Mesenchymal stem cell (in vitro differentiated cells and primary cell): ENCODE data around the gene NOB1.

Experiments used
- DNase-seq: peaks from one replicate; pipeline ENCODE4 v3.0.0-alpha.2; 2013
- H2AFZ ChIP-seq: one replicate; pipeline ENCODE4 v1.6.1; 2013; ENCODE audit warnings: low read depth, mild to moderate bottlenecking, control low read depth, inconsistent platforms, low read length, moderate library complexity
- H2AK5ac ChIP-seq: 2 replicates; pipeline ENCODE4 v1.6.1; 2013; ENCODE audit warnings: low read length, moderate library complexity, mild to moderate bottlenecking, inconsistent platforms; ENCODE audit not compliant: severe bottlenecking
- H2BK120ac ChIP-seq: one replicate; pipeline ENCODE4 v1.6.1; 2013; ENCODE audit warnings: low read depth, mild to moderate bottlenecking, inconsistent platforms, low read length, moderate library complexity
- H2BK12ac ChIP-seq, 2 experiments: one replicate each; pipeline ENCODE4 v1.6.1; 2013; ENCODE audit warnings: inconsistent platforms in 2 of 2, low read length in 2 of 2, mild to moderate bottlenecking in 2 of 2, moderate library complexity in 2 of 2, control low read depth in 1 of 2
- H2BK15ac ChIP-seq: one replicate; pipeline ENCODE4 v1.6.1; 2013; ENCODE audit warnings: mild to moderate bottlenecking, low read depth, inconsistent platforms; ENCODE audit not compliant: poor library complexity, severe bottlenecking
- H2BK5ac ChIP-seq: 2 replicates; pipeline ENCODE4 v1.6.1; 2013; ENCODE audit warnings: low read depth, mild to moderate bottlenecking, low read length, control low read depth, inconsistent platforms; ENCODE audit not compliant: poor library complexity, severe bottlenecking
- H3K14ac ChIP-seq, 2 experiments: one replicate each; pipeline ENCODE4 v1.6.1; 2013; ENCODE audit warnings: inconsistent platforms in 2 of 2, low read length in 2 of 2, control low read depth in 1 of 2, mild to moderate bottlenecking in 1 of 2, moderate library complexity in 1 of 2
- H3K18ac ChIP-seq, 2 experiments: one replicate each; pipeline ENCODE4 v1.6.1; 2013; ENCODE audit warnings: inconsistent platforms in 2 of 2, low read length in 2 of 2, control low read depth in 1 of 2, low read depth in 1 of 2, mild to moderate bottlenecking in 1 of 2
- H3K23ac ChIP-seq, 2 experiments: one replicate each; pipeline ENCODE4 v1.6.1; 2013; ENCODE audit warnings: inconsistent platforms in 2 of 2, low read length in 2 of 2, mild to moderate bottlenecking in 2 of 2, moderate library complexity in 2 of 2, control low read depth in 1 of 2
- H3K27ac ChIP-seq: 2 replicates; pipeline ENCODE4 v1.5.1; 2013; ENCODE audit warnings: mild to moderate bottlenecking, moderate library complexity, low read length, control low read depth, inconsistent platforms; ENCODE audit not compliant: poor library complexity, severe bottlenecking
- H3K27me3 ChIP-seq, 2 experiments: 2 replicates each; pipeline versions ENCODE4 v1.6.1 to v1.7.0; 2013; ENCODE audit warnings: low read length in 2 of 2, mild to moderate bottlenecking in 2 of 2, moderate library complexity in 2 of 2, control low read depth in 1 of 2, inconsistent platforms in 1 of 2; ENCODE audit not compliant: control insufficient read depth in 1 of 2, insufficient read depth in 1 of 2
- H3K36me3 ChIP-seq, 2 experiments: 2 replicates each; pipeline versions ENCODE4 v1.6.1 to v1.7.0; 2013; ENCODE audit warnings: low read length in 2 of 2, control low read depth in 1 of 2, inconsistent platforms in 1 of 2, low read depth in 1 of 2, mild to moderate bottlenecking in 1 of 2; ENCODE audit not compliant: insufficient read depth in 2 of 2, control insufficient read depth in 1 of 2
- H3K4ac ChIP-seq, 2 experiments: one replicate each; pipeline ENCODE4 v1.6.1; 2013; ENCODE audit warnings: inconsistent platforms in 2 of 2, low read length in 2 of 2, mild to moderate bottlenecking in 2 of 2, moderate library complexity in 2 of 2, control low read depth in 1 of 2, low read depth in 1 of 2
- H3K4me1 ChIP-seq: 2 replicates; pipeline ENCODE4 v1.6.1; 2013; ENCODE audit warnings: low read depth, low read length, control low read depth; ENCODE audit not compliant: control insufficient read depth, insufficient read depth
- H3K4me2 ChIP-seq: 2 replicates; pipeline ENCODE4 v1.6.1; 2013; ENCODE audit warnings: low read length, mild to moderate bottlenecking, inconsistent platforms; ENCODE audit not compliant: poor library complexity, severe bottlenecking
- H3K4me3 ChIP-seq, 2 experiments: 2 replicates each; pipeline versions ENCODE4 v1.5.1 to v1.7.0; 2013; ENCODE audit warnings: low read length in 2 of 2, mild to moderate bottlenecking in 2 of 2, control low read depth in 1 of 2, low read depth in 1 of 2; ENCODE audit not compliant: insufficient read depth in 1 of 2
- H3K79me1 ChIP-seq: replicated peaks from 2 replicates; pipeline ENCODE4 v1.6.1; 2013; ENCODE audit warnings: mild to moderate bottlenecking, control low read depth, low read length, inconsistent platforms; ENCODE audit not compliant: poor library complexity, severe bottlenecking
- H3K9ac ChIP-seq: 2 replicates; pipeline ENCODE4 v1.7.0; 2013; ENCODE audit warnings: mild to moderate bottlenecking, low read length, moderate library complexity
- H3K9me3 ChIP-seq: 2 replicates; pipeline ENCODE4 v1.7.0; 2013; ENCODE audit warnings: mild to moderate bottlenecking, low read length; ENCODE audit not compliant: control insufficient read depth
- H4K8ac ChIP-seq: one replicate; pipeline ENCODE4 v1.6.1; 2013; ENCODE audit warnings: inconsistent platforms, mild to moderate bottlenecking, low read length, moderate library complexity
- H4K91ac ChIP-seq: one replicate; pipeline ENCODE4 v1.6.1; 2013; ENCODE audit warnings: mild to moderate bottlenecking, low read length, inconsistent platforms
- WGBS: methylation state at CpG from one replicate; pipeline ENCODE4 v1.1.7; 2013; ENCODE audit warnings: mixed read lengths; 5-methylcytosine and 5-hydroxymethylcytosine counted together

The NOB1 gene

GRCh38 chr16:69725480-69726312 lies 29.0 kb downstream of the NOB1 start:
- Histone ChIP-seq H3K9me3 (no peaks in the 10 kb centered on the region), H4K8ac (peak overlapping the region; percentile 63), H2AFZ (no peak overlapping the region), H4K91ac (no peak overlapping the region), H3K4me3 (peak overlapping the region; percentile 55 to 92), H2BK120ac (no peak overlapping the region), H2AK5ac (no peak overlapping the region), H3K4ac (peak overlapping the region; percentile 17 to 22), H3K18ac (peak overlapping the region; percentile 75 to 92), H3K4me2 (peak overlapping the region; percentile 81), H3K27ac (peak overlapping the region; percentile 98), H2BK15ac (no peak overlapping the region), H3K36me3 (peaks cover 10 to 25% of the 10 kb centered on the region in 2 experiments), H3K27me3 (no peaks in the 10 kb centered on the region), H3K23ac (no peak overlapping the region), H3K4me1 (peaks cover 13% of the 10 kb centered on the region), H3K9ac (peak overlapping the region; percentile 94), H3K14ac (peak overlapping the region in 1 of 2 experiments; percentile 31), H3K79me1 (peaks cover 5% of the 10 kb centered on the region), H2BK12ac (no peak overlapping the region), H2BK5ac (no peak overlapping the region)
- WGBS, result 56% methylated on average over 31 of the region's 32 CpGs
- DNase-seq, result no peak

- Histone ChIP-seq H3K9me3 (no peaks in the 10 kb centered on the region), H3K4me1 (peaks cover 13% of the 10 kb centered on the region), H4K8ac (no peak overlapping the region), H3K79me1 (peaks cover 5% of the 10 kb centered on the region), H2BK12ac (peak overlapping the region in 1 of 2 experiments; percentile 25), H3K23ac (no peak overlapping the region), H2AFZ (no peak overlapping the region), H2BK120ac (no peak overlapping the region), H3K9ac (peak overlapping the region; percentile 94), H3K27me3 (no peaks in the 10 kb centered on the region), H3K27ac (peak overlapping the region; percentile 50), H4K91ac (no peak overlapping the region), H2BK5ac (no peak overlapping the region), H3K4me3 (peak overlapping the region in 1 of 2 experiments; percentile 92), H3K18ac (peak overlapping the region in 1 of 2 experiments; percentile 25), H3K4ac (no peak overlapping the region), H3K36me3 (peaks cover 10 to 30% of the 10 kb centered on the region in 2 experiments), H2BK15ac (no peak overlapping the region), H3K4me2 (peak overlapping the region; percentile 42), H2AK5ac (no peak overlapping the region), H3K14ac (no peak overlapping the region)
- WGBS, result 38% methylated on average over 6 of the region's 6 CpGs
- peak; percentile 60 for DNase-seq
These were observed 29.7 kb downstream of the NOB1 start for GRCh38 chr16:69724981-69725479.

GRCh38 chr16:69724414-69724873 lies 30.3 kb downstream of the NOB1 start:
- Histone ChIP-seq H3K4me1 (peaks cover 11% of the 10 kb centered on the region), H3K4me3 (peak overlapping the region in 1 of 2 experiments; percentile 92), H2BK120ac (no peak overlapping the region), H2BK5ac (no peak overlapping the region), H3K9me3 (no peaks in the 10 kb centered on the region), H3K4me2 (no peak overlapping the region), H3K27ac (no peak overlapping the region), H3K14ac (no peak overlapping the region), H3K23ac (no peak overlapping the region), H2BK12ac (no peak overlapping the region), H3K36me3 (peaks cover 14 to 34% of the 10 kb centered on the region in 2 experiments), H3K27me3 (no peaks in the 10 kb centered on the region), H2AK5ac (no peak overlapping the region), H4K8ac (no peak overlapping the region), H4K91ac (no peak overlapping the region), H3K4ac (no peak overlapping the region), H3K79me1 (peaks cover 5% of the 10 kb centered on the region), H3K9ac (peak overlapping the region; percentile 94), H2AFZ (no peak overlapping the region), H3K18ac (no peak overlapping the region), H2BK15ac (no peak overlapping the region)
- WGBS, result 88% methylated on average over 2 of the region's 2 CpGs
- no peak for DNase-seq

GRCh38 chr16:69721441-69721957 lies 33.2 kb downstream of the NOB1 start:
- Histone ChIP-seq H2AFZ (no peak overlapping the region), H3K27ac (no peak overlapping the region), H3K4me1 (peaks cover 2% of the 10 kb centered on the region), H3K23ac (no peak overlapping the region), H4K91ac (no peak overlapping the region), H4K8ac (no peak overlapping the region), H3K36me3 (peaks cover 33 to 61% of the 10 kb centered on the region in 2 experiments), H3K18ac (no peak overlapping the region), H2BK5ac (no peak overlapping the region), H2BK12ac (no peak overlapping the region), H3K4ac (no peak overlapping the region), H3K79me1 (peaks cover 13% of the 10 kb centered on the region), H3K9ac (no peak overlapping the region), H3K4me2 (no peak overlapping the region), H2BK15ac (no peak overlapping the region), H3K27me3 (no peaks in the 10 kb centered on the region), H2AK5ac (no peak overlapping the region), H3K4me3 (no peak overlapping the region), H3K9me3 (no peaks in the 10 kb centered on the region), H2BK120ac (no peak overlapping the region), H3K14ac (no peak overlapping the region)
- no peak for DNase-seq
- 97% methylated on average over 6 of the region's 6 CpGs for WGBS
